Left lobe of liver (tissue), 2 donors: ENCODE results near the gene MADD. TPM values are rescaled to one million over a fixed set of nuclear protein-coding genes. Genes with fewer than 3 reads are reported as not detected.

Experiments used
- ATAC-seq: fragments of 200-7000 bp; cut with Tn5 transposase; one replicate; pipeline ENCODE4 v1.9.1; 2020; ENCODE audit warnings: mild to moderate bottlenecking, moderate library complexity
- DNase-seq: peaks from one replicate; pipeline ENCODE4 v3.0.0-alpha.2; 2020; ENCODE audit warnings: low spot score
- total RNA-seq: library from RNA; stranded (reverse); gene quantifications from one replicate; pipeline ENCODE4 v1.2.1, GENCODE V29; 2021
- donor health status: DM: no; HTN: no; CAD: no; lungs with moderate emphysema.
- donor health status: DM: no; HTN: yes; CAD: no.

The MADD gene
- total RNA-seq, 1 donor from 2014 or later = 24.4 TPM

DNA sequence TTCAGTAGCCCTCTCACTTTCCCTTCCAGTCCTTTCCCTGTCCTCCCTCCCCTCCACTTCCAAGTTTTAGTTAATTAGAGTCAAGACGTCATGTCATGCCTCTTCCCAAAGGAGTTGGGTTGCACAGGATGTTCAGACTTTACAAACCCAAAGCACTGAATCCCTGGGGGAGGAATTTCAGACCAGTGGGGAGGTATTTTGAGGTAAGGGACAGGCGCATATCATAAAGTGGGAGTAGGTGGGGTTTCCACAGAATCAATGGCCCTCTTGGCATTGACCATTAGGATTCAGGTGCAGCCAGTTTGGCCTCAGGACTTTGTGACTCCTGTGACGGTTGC is 20.6 kb upstream of the MADD start:
- DNase-seq = no peak
- ATAC-seq = peak; percentile 5

DNA sequence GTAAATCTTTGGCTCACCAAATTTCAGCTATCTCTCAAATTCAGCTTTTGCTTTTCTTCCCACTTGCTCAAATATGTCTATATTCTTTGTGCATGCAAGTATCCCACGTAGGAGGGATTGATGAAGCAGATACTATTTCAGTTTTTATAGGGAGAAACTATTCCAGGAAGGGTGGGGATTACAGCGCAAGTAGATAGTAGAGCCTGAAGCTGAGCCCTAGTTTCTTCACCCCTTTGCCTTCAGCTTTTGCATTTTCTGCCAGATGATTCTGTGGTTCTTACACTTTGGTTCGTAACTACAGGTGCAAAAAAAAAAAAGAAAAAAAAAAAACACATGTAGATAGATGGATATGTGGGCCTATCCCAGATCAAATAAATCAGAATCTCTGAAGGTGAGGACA is 18.2 kb upstream of the MADD start:
- DNase-seq (no peak), ATAC-seq (no peak)

DNA sequence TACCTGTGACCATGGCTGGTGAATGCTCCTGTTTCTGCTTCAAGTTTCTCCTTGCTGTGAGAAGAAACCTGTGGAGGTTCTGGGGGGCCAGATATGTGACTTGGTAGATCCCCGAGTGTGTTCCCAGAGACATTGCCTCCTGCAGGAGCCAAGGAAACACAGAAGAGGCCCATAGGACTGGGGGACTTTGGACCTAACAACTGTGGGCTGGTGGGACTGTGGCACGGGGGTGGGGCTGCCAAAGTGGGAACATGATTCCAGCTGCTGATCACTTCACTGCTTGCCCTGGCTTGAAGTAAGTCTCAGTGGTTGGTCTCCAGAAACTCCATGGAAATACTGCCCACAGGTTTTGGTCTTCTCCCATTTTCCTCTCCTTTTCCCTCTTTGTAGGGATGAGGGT is 16.3 kb upstream of the MADD start:
- no peak for ATAC-seq
- no peak for DNase-seq

DNA sequence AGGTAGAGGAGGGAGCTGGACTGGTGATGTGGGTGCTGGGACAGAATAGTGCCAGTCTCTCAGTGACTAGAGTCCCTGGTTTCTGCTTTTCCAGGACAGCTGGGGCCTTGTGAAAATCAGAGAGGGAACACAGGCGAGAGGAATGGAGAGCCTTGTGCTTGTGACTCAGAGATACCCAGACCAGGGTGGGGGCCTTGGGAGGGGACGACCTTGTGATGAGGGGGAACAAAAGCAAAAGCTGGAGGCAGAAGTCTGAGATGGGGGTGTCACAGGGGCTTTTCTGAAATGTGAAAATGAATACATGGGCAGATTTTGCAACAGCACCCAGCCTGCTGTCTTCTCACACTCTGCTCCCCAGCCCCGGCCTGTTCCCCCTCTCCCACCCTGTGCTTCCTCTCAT is 15.5 kb upstream of the MADD start:
- DNase-seq (no peak), ATAC-seq (no peak)

DNA sequence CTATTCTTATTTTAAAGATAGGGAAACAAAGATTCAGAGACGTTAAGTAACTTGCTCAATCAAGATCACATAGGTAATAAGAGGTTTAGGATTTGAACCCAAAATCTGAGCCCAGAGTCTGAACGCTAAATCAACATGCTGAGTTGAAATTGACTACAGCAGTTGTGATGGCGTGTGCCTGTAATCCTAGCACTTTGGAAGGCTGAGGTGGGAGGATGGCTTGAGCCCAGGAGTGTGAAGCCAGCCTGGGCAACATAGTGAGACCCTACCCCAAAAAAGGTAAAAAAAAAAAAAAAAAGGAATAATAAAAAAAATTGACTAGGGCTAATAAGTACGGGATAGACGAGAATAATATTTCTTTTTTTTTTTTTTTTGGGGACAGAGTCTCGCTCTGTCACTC is 13.6 kb upstream of the MADD start:
- ATAC-seq = no peak
- DNase-seq = no peak

DNA sequence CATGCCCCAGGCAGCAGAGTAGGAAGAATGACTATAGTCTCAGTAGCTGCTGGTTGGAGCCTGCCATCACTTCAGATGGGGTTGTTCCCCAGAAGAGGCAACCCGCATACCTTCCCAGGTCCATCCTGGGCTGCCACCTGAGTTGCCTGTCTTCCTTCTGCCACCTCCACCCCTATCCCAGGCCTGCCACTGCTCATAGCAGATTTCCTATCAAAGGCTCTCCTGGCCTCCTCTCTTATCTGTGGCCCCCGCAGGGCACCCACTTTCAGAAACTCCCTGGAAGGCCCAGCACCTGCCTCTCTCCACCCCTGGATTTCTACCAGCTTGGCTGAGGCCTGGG is 12.8 kb upstream of the MADD start:
- ATAC-seq (no peak), DNase-seq (no peak)

DNA sequence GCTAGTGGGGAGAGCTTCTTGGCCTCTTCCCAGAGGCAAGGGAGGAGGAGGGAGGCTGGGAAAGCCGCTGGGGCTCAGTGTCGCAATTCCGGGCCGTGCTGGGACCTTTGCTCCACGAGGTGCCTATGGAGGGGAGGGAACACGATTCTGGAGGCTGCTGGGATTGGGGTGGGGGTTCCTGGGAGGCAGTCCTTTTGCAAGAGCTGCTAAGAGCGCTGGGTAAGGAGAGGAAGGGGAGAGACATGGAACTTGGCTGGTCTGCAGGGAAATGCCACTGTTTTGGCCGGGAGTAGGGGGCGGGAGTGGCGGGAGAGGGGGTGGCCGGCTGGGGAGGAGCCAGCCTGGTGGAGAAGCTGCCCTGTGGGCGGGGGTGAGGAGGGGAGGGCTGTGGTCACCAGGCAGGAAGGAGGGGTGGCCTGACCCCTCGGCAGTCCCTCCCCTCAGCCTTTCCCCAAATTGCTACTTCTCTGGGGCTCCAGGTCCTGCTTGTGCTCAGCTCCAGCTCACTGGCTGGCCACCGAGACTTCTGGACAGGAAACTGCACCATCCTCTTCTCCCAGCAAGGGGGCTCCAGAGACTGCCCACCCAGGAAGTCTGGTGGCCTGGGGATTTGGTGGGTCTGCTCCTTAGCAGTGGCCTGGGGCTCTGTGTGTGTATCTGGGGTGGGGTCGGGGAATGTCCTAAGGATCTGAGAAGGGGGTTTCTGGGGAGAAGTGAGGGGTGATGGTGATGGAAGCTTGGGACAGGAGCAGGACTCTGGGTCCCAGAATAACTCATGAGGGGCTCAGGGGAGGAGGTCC is 12.2 kb upstream of the MADD start, which contains the start of gene NR1H3:
NR1H3 (plus strand) TSS at position 480 of the 800 bp plus-strand sequence. CDS start 1,221 bp downstream, outside the sequence.
- ATAC-seq (peak; percentile 80), DNase-seq (peak; percentile 94)

DNA sequence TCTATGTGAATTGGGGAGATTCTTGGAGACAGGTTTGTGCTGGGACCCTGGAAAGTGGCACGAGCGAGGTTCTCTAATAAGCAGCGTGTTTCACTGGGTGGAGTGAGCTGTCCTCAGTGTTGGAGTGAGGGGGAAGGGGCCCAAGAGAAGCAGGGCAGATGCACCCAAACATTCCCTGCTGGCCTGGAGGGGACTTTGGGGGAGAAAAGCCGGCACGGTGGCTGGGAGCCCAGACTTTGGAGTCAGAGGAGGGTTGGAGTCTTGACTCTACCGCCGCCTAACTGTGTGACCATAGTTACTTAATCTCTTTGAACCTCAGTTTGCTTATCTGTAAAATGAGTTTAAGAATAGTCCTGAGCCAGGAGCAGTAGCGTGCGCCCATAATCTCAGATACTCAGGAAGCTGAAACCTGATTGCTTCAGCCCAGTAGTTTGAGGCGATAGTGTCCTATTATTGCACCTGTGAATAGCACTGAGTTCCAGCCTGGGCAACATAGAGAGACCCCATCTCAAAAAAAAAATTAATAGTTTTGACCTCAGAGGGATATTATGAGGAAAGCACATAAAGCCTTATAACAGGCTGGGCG is 11.5 kb upstream of the MADD start:
- DNase-seq = no peak
- peak; percentile 4 for ATAC-seq

DNA sequence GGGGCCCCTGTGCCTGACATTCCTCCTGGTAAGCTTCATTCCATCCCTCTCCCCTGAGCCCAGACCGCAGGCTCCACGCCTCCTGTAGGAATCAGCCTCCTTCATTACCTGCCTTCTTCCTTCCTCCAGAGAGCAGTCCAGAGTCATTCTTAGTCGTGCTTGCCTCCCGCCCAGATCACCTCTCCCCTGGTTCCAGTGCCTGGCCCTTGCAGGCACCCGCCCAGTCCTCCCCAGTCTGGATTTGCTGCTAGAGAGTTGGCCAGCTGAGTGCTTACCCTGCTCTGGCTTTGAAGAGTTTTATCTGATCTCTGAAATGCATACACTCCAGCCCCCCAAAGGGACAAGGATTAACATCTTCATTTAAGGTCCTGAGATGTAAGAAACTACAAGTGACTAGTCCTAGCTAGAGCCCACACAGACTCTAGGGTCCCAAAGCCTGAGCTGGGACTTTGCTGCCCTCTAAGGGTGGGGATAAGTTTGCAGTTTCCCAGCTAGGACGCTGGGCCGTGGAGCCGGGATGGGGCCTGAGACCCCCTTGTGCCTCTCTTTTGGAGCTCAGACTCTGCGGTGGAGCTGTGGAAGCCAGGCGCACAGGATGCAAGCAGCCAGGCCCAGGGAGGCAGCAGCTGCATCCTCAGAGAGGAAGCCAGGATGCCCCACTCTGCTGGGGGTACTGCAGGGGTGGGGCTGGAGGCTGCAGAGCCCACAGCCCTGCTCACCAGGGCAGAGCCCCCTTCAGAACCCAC is 10.5 kb upstream of the MADD start:
- peak; percentile 53 for ATAC-seq
- DNase-seq = no peak

DNA sequence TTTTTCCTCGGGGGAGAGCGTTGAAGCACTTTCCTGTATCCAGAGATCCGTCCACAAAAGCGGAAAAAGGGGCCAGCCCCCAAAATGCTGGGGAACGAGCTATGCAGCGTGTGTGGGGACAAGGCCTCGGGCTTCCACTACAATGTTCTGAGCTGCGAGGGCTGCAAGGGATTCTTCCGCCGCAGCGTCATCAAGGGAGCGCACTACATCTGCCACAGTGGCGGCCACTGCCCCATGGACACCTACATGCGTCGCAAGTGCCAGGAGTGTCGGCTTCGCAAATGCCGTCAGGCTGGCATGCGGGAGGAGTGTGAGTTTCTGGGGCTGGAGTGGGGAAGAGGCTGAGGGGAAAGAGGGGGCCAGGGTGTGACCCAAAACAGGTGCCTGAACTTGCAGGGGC is 9.6 kb upstream of the MADD start:
- ATAC-seq (no peak), DNase-seq (no peak)

DNA sequence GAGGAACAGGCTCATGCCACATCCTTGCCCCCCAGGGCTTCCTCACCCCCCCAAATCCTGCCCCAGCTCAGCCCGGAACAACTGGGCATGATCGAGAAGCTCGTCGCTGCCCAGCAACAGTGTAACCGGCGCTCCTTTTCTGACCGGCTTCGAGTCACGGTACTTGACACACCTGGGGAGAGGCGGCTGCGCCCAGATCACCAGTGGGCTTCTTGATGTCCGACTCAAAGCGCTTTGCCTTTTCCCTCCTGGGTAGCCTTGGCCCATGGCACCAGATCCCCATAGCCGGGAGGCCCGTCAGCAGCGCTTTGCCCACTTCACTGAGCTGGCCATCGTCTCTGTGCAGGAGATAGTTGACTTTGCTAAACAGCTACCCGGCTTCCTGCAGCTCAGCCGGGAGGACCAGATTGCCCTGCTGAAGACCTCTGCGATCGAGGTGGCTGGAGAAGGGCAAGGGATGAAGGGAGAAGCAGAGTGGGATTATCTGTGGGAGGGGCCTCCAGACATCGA is 8.6 kb upstream of the MADD start:
- DNase-seq (no peak), ATAC-seq (no peak)

DNA sequence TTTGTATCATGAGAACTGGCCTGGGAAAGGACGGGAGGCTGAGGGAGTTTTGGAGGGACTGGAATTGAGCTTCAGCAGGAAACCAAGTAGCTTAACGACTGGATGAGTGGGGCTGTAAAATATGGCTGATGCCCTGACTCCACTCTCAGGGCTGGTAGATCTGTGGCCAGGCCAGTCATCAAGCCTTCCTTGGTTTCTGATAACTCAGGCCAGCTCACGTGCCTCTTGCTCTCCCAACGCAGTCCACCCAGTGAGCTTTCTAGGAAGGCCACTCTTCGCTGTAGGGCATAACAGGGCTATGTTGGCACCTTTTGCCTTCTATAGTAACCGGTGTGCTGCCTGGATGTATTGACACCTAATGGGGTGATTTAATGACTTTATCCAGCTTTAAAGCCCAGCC is 5.8 kb upstream of the MADD start:
- ATAC-seq (no peak), DNase-seq (no peak)

DNA sequence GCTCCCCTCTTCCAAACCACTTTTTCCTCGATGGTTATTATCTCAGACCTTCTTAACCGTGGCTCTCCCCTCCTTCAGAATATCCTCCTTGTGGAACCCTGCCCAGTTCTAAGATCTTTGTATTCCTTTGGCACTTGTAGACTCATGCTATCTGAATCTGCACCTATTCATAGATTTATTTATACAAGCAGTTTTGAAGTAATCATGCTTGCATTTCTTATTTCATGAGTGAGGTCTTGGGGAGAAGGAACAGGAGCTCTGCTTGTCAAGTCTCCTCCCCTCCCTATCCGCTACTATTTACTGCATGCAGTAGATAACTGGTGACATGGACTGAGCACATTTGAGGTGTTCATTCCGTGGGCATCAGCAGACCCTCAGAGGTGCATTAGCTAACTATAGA is 5.4 kb upstream of the MADD start:
- DNase-seq = no peak
- ATAC-seq = no peak

DNA sequence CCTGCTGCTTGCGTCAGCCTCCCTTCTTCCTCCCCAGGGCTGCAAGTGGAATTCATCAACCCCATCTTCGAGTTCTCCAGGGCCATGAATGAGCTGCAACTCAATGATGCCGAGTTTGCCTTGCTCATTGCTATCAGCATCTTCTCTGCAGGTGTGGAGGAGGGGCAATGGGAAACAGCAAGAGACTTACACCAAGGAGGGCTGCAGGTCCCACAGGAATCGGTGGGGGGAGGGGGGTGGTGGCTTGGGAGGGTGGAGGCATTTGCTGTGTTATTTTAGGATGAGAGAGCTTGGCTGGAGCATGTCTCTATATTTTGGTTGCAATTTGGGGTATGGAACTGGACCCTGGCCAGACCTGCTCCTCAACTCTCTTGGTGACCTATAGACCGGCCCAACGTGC is 2.1 kb upstream of the MADD start:
- ATAC-seq (no peak), DNase-seq (no peak)

DNA sequence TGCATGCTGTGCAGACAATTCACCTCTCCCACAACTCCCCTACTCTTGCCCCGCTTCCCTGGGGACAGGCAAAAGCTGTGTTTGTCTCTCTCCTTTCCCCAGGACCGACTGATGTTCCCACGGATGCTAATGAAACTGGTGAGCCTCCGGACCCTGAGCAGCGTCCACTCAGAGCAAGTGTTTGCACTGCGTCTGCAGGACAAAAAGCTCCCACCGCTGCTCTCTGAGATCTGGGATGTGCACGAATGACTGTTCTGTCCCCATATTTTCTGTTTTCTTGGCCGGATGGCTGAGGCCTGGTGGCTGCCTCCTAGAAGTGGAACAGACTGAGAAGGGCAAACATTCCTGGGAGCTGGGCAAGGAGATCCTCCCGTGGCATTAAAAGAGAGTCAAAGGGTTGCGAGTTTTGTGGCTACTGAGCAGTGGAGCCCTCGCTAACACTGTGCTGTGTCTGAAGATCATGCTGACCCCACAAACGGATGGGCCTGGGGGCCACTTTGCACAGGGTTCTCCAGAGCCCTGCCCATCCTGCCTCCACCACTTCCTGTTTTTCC is 1.4 kb upstream of the MADD start:
- ATAC-seq (no peak), DNase-seq (no peak)

DNA sequence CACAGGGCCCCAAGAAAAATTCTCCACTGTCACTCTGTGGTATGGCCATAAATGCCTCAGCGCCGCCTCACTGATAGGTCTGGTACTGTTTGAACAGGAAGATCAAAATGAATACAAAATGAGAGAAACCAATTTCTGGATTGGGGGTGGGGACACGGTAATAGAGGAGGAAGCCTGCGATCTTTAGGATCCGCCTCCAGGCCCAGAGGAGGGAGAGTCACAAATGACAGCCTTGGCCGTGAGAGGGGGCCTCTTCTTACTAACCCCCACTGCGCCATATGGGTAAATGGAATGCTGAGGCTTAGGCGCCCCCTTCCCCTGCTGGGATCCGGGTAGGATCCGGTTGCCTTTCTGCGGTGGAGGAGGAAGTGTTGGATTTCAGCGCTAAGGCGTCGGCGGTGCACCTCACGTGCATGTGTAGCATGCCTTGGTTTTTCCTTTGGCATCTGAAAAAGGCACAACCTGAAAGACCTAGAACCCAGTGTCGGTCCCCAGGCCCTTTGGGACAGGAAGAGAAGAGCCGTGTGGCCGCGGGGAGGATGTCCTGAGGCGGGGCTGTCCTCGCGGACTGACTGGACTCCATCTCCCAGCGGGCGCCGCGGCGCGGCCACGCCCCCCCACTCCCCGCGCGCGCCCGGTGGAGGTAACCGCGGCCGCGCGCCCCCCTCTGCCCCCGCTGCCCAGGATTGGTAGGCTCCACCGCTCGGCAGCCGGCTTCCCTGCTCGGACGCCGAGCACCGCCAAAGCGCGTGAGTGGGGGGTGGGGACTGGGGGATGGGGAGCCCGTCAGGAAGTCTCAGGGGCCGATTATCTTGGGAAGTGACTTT is 718 bp upstream of the MADD start:
- ATAC-seq (peak; percentile 90), DNase-seq (peak; percentile 93)

DNA sequence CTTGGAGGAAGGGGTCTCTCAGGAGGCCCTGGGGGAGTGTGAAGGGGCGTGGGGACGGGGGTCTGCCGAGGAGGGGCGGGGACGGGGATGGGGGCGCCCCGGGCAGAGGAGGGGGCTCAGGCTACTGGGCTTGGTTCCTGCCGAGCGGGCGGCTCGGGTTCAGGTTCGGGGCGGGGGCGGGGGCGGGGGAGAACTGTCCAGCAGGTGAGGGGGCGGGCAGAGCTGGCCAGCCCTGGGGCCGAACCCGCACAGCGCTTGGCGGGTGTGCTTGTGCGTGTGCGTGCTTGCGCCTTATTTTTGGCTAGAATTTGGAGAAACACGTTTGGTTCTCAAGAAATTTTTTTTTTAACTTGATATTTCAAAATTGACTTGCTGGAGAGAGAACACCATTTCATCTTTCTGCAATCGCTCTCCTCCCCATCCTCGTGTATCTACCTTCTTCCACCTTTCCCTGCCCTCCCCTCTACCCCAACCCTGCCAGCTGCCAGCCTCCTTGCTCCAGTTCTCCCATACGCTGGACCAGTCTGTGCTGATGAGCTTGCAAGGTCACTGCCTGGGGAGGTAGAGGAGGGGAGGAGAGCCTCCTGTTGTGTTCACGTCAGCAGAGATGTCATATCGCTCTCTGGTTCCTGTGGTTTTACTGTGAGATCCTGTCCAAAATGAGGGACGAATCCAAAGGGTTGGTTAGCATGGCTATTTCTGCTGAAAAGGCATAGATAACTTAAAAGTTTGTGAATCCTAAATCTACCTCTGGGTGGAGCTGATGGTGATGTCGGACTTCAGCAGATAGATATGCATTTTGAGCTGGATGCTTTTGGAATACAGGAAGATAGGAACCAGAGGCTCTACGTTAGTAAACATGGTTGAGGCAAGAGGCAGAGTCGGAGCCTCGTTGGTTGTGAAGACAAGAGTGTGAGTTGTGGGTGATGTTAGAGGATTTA is 668 bp downstream of the MADD start:
- ATAC-seq (peak; percentile 11), DNase-seq (no peak)

DNA sequence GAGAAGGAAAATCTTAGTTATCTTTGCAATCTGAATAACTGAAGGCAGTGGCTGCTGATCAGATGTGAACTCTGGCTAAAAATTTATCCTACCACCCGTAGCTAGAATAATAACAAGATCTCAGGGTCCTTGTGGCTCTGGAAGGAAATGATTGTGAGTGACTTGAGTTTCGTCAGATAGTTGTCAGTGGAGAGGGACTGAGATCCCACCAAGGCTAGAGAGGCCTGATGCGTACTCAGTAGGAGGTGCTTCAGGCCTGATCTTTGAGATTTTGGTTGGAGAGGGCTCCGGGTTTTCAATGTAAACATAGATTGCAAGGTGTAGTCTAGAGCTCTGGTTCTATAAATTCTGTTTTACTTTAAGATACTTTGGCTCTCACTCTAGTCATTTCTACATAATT is 1.4 kb downstream of the MADD start:
- ATAC-seq (no peak), DNase-seq (no peak)

DNA sequence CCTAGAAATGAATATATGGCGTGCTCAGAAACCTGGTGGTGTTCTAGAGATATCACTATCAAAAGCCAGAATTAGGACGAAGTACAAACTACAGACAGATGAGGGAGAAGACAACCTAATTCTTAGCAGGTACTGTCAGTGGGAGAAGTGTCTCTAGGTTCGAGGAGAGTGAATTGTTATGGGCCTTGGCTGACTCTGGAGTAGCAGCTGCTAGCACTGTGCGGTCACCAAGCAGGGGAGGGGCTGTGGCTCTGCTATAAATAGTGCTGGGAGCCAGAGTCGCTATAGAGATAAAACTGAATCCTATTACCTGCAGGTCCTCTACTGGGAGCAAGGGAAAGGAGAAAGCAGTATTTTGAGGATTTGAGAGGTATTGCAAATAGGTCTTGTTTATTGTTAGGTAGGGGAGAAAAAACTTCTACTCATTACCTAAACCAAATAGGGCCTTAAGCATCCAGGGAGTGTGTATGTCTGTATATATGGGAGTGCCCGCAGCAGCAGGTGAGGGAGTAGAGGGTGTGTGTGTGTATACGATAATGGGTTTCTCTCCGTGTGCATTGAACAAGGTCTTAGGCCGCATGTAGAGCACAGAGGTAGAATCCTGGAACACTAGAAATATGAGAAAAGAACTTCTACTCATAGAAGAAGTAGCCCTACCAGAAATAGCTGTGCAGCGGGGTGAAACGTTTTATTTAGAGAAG is 2.2 kb downstream of the MADD start:
- ATAC-seq (no peak), DNase-seq (no peak)
